OCI-LY7 (cell line): ENCODE results near the gene SERTAD4.

Source experiments
- CTCF ChIP-seq: fragments of 200-600 bp; sonication (generic); conservative IDR thresholded peaks from 2 replicates; pipeline ENCODE4 v1.5.1; 2014; ENCODE audit warnings: mild to moderate bottlenecking, antibody characterized with exemption, low read length, moderate library complexity, mixed read lengths
- EZH2phosphoT487 ChIP-seq: fragments of 200-600 bp; sonication (generic); IDR thresholded peaks from 2 replicates; pipeline ENCODE4 v1.6.1; 2018; ENCODE audit warnings: low read depth, borderline replicate concordance, mild to moderate bottlenecking, mixed run types, antibody characterized with exemption, low read length, moderate library complexity, mixed read lengths

GRCh38 chr1:210230149-210230695 is 2.4 kb upstream of the SERTAD4 start:
- no peak for TF ChIP-seq CTCF
- no peak for TF ChIP-seq EZH2phosphoT487
